Measurements from ENCODE around the gene TBC1D20.

Gene TBC1D20

DNA sequence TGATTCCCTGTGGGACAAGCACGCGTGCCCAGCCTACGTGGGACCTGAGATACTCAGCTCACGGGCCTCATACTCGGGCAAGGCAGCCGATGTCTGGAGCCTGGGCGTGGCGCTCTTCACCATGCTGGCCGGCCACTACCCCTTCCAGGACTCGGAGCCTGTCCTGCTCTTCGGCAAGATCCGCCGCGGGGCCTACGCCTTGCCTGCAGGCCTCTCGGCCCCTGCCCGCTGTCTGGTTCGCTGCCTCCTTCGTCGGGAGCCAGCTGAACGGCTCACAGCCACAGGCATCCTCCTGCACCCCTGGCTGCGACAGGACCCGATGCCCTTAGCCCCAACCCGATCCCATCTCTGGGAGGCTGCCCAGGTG lies 66.1 kb downstream of the TBC1D20 start:
- peak overlapping the region; percentile 96 for H3K27ac ChIP-seq
- no peak for TF ChIP-seq ZFX (IDR thresholded peaks at IDR 0.05; ENCODE audit: borderline replicate concordance)
- TF ChIP-seq, protein P1, sequence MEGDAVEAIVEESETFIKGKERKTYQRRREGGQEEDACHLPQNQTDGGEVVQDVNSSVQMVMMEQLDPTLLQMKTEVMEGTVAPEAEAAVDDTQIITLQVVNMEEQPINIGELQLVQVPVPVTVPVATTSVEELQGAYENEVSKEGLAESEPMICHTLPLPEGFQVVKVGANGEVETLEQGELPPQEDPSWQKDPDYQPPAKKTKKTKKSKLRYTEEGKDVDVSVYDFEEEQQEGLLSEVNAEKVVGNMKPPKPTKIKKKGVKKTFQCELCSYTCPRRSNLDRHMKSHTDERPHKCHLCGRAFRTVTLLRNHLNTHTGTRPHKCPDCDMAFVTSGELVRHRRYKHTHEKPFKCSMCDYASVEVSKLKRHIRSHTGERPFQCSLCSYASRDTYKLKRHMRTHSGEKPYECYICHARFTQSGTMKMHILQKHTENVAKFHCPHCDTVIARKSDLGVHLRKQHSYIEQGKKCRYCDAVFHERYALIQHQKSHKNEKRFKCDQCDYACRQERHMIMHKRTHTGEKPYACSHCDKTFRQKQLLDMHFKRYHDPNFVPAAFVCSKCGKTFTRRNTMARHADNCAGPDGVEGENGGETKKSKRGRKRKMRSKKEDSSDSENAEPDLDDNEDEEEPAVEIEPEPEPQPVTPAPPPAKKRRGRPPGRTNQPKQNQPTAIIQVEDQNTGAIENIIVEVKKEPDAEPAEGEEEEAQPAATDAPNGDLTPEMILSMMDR (IDR thresholded peaks at IDR 0.05): no peak

- H3K27ac ChIP-seq: peak overlapping the region; percentile 96
Measured at GRCh38 chr20:393296-393695, 69.0 kb downstream of the TBC1D20 start.

DNA sequence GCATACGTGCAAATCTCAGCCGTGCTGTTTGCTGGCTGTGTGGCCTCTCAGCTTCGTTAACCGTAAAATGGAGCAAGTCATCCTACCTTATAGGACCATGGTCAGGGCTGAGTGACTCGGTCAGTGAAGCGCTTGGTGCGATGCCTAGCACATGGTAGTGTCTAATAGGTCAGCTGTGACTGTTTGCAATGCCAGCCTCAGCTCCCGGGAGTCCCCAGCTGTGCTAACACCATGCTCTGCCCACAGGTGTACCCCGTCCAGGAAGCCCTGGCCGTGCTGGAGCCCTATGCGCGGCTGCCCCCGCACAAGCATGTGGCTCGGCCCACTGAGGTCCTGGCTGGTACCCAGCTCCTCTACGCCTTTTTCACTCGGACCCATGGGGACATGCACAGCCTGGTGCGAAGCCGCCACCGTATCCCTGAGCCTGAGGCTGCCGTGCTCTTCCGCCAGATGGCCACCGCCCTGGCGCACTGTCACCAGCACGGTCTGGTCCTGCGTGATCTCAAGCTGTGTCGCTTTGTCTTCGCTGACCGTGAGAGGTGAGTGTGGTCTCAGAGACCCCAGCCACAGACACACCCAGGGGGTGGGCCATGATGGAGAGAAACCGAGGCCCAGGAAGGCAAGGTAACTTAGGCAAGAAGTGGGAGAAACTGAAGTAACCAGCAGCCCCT lies 71.2 kb downstream of the TBC1D20 start:
- H3K27ac ChIP-seq: peak overlapping the region; percentile 99
- TF ChIP-seq, protein P1 (IDR thresholded peaks at IDR 0.05): no peak
- no peak for TF ChIP-seq ZFX (IDR thresholded peaks at IDR 0.05; ENCODE audit: borderline replicate concordance)

GRCh38 chr20:389220-389619 lies 73.1 kb downstream of the TBC1D20 start:
- TF ChIP-seq, protein P1 (IDR thresholded peaks at IDR 0.05): no peak
- TF ChIP-seq ZFX (IDR thresholded peaks at IDR 0.05; ENCODE audit: borderline replicate concordance): no peak
- H3K27ac ChIP-seq: peak overlapping the region; percentile 99

DNA sequence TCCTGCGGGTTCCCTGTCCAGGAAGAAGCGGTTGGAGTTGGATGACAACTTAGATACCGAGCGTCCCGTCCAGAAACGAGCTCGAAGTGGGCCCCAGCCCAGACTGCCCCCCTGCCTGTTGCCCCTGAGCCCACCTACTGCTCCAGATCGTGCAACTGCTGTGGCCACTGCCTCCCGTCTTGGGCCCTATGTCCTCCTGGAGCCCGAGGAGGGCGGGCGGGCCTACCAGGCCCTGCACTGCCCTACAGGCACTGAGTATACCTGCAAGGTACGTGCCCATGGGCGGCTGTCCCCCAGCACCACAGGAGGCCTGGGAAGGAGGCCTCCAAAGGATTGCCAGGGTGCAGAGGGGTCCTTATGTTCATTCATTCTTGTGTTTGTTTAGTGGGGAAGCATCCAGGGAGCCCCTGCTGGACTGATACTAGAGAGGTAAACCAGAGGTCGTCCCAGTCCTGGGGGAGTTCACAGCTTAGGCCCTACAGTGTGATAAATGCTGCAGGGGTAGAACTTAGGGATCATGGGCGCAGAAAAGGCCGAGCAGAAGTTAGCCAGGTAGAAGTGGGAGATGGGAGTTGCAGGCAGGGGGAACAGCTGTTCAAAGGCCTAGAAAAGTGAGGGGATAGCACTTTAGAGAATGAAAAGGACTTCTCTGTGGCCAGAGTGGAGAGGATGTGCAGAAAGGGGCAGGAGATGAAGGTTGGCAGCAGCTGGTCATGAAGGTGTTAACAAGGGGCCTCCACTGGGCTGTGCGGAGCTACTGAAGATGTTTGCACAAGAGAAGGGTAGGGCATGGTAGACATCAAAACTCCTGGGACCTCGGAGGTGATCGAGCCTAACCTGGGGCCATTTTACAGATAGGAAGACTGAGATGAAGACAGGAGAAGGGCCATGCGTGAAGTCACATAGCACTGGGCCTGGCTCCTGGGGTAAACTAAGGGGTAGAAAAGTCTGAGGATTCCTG lies 74.0 kb downstream of the TBC1D20 start:
- peak overlapping the region; percentile 99 for H3K27ac ChIP-seq
- TF ChIP-seq ZFX (IDR thresholded peaks at IDR 0.05; ENCODE audit: borderline replicate concordance): no peak
- TF ChIP-seq, protein P1 (IDR thresholded peaks at IDR 0.05): no peak

GRCh38 chr20:387520-387919 lies 74.8 kb downstream of the TBC1D20 start:
- TF ChIP-seq, protein P1 (IDR thresholded peaks at IDR 0.05): no peak
- no peak for TF ChIP-seq ZFX (IDR thresholded peaks at IDR 0.05; ENCODE audit: borderline replicate concordance)
- H3K27ac ChIP-seq: peak overlapping the region; percentile 99

- peak overlapping the region; percentile 99 for H3K27ac ChIP-seq
Measured at GRCh38 chr20:386634-387033, 75.7 kb downstream of the TBC1D20 start.

Measured in 22Rv1 (cell line).